ENCODE results near the gene SOCS7.

The SOCS7 gene

DNA sequence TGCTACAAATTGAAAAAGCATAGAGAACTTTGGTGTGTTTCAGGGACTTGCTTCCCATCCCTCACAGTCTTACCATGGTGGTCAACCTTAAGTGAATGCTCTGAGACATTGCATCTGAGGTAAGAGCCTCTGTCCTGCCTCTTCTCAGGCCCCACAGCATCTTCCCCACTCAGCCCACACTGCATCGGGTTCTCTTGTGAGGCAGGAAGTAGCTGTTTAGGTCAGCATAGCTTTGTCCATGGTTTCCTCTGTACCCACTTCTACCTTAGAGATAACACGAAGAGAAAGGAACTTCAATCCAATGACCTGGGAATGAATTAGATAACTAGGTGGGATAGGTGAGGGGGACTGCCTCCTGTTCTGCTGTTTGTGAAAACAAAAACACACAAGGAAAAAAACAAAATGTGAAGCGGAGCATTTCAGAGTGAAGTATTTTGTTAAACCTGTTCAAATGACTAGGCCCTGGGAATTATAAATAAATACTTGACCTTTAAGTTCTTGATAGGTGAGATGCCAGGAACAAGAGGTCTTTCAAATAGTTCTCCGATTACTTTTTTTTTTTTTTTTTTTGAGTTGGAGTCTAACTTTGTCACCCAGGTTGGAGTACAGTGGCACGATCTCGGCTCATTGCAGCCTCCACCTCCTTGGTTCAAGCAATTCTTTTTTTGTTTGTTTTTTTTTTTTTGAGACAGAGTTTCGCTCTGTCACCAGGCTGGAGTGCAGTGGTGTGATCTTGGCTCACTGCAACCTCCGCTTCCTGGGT lies 17.7 kb downstream of the SOCS7 start:
- no peak for DNase-seq

DNA sequence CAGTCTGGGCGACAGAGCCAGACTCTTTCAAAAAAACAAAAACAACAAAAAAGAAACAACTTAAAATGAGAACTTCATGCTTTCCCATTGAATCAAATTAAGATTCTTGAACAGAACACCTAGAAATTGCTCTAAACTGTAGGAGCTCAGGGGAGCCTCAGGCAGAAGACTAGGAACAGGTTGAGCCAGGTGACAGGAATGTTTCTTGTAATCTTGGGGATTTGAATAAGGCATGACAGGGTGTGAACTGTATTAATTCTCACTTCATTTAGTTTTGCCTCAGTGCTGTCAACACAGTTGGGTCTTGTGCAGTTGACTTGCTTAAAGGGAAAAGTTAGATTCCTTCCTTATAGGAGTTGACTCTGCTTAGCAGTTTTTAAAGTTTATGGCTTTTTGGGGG lies 27.8 kb downstream of the SOCS7 start:
- no peak for DNase-seq

DNA sequence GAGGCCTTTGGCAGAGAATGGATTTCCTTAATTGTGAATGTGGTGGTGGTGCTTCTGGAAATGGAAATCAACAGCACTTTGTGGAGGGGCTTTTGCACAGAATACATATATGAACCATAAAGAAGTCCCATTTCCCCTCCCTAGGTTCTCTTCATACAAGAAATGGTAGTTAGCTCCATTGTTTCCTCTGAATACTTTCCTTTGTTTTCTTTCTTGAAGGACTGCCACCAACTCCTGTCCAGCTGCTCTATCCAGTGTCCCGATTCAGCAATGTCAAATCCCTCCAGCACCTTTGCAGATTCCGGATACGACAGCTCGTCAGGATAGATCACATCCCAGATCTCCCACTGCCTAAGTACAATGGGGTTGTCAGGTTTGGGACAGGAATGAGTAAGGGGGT lies 43.4 kb downstream of the SOCS7 start:
- DNase-seq: no peak

DNA sequence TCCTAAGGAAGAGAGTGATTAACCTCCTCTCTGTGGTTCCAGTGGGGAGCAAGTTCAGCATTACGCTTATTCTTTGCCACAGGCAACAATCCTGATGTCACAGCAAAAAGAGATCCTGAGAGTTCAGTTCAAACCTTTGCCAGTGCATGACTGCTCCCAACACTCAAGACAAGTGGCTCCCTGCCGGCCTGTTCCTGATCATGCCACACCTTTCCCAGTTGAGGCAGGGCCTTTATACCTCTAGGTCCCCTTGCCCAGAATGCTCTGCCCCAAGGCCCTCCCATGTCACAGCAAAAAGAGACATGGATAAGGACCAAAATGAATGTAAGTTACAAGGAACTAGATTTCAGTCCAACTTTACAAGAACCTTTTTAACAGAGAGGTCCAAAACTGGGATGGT lies 45.6 kb downstream of the SOCS7 start:
- no peak for DNase-seq

DNA sequence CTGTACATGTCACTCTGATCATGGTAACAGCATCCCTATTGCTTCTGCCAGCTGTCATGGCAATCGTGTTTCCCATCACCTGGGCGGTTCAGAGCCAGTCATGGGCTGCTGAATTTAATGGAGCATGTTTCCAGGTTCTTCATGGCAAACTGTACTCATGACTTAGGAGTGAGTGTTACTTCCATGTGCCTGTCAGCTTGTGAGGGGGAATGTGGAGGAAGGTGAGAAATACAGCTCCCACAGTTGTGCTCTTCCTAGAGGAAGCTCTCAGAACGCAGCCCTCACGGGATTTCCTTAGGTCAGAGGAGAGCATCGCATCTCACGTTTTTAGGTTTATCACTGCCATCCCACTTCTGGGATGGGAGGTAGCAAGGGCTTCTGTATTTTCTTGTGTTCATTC lies 48.6 kb downstream of the SOCS7 start:
- no peak for DNase-seq

GRCh38 chr17:38401459-38401858 lies 49.8 kb downstream of the SOCS7 start:
- DNase-seq: no peak

DNA sequence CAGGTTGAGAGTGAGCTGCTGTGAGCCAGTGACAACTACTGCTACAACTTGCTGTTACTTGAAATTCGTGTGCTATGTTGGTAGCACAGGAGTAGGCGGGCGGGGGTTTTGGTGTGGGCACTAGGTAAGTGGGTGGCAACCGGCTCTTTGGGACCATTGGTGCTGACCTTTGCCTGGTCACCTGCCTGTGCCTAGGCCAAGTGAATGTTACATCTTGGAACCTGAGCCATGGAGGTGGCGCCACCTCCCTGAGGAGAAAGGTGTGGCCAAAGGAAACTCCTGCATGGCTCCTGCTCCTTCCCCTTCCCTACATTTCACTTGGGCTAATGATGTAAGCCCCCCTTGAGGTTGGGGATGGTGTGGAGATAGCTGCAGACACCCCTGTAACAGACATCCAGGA lies 51.3 kb downstream of the SOCS7 start:
- no peak for DNase-seq

DNA sequence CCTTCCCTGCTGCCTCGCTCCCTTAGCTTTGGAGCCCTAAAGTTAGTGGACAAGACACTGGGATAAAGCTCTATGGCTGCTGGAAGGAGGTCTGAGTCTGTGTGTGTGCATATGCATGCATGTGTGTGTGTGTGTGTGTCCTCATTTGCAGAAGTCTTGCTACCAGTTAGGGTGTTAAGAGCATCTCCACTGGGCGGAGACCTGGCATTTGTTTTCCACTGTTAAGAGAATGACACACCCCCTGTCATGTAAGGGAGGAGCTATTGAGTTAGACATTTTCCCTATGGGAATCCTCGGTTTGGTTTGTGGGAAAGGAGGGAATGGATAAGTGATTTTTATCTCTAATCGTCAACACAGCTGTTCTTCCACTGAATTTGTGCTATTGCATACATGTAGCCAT lies 51.8 kb downstream of the SOCS7 start:
- DNase-seq: no peak

- DNase-seq: no peak
These were observed 52.7 kb downstream of the SOCS7 start for GRCh38 chr17:38404174-38404943.

DNA sequence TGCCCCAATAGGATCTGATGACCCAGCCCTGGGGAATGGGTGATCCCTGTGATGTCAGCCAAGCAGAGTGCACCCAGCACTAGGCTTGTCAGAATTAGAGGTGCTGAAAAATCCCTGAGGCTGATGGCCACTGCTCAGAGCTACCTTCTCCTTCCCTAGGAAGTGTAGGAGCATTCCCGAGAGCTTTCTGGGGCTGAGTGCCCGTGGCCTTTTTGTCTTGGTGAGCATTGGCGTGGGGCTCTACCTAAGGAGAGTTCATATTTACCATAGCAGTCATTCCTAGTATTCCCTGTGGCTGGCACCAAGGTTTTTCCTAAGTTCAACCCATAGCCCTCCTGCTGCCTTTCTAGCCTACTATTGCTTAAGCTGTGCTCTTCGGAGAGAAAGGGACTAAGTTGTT lies 54.0 kb downstream of the SOCS7 start:
- no peak for DNase-seq

DNA sequence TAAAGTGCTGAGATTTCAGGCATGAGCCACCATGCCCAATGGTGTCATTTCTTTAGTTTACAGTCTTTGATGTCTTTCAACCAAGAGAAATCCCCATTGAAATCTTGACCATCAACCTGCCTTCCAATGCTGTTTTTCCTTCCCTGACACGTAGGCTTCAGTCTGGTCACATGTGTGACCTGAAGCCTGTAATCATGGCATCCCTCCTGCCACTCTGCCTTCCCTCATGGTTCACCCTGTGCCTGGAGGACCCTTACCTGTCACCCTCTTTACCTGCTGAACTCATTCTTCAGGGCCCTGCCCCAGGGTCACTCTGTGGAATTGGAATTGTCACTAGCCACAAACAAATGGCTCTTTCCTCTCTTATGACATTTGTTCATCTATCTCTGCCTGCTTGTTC lies 58.6 kb downstream of the SOCS7 start:
- DNase-seq: no peak

DNA sequence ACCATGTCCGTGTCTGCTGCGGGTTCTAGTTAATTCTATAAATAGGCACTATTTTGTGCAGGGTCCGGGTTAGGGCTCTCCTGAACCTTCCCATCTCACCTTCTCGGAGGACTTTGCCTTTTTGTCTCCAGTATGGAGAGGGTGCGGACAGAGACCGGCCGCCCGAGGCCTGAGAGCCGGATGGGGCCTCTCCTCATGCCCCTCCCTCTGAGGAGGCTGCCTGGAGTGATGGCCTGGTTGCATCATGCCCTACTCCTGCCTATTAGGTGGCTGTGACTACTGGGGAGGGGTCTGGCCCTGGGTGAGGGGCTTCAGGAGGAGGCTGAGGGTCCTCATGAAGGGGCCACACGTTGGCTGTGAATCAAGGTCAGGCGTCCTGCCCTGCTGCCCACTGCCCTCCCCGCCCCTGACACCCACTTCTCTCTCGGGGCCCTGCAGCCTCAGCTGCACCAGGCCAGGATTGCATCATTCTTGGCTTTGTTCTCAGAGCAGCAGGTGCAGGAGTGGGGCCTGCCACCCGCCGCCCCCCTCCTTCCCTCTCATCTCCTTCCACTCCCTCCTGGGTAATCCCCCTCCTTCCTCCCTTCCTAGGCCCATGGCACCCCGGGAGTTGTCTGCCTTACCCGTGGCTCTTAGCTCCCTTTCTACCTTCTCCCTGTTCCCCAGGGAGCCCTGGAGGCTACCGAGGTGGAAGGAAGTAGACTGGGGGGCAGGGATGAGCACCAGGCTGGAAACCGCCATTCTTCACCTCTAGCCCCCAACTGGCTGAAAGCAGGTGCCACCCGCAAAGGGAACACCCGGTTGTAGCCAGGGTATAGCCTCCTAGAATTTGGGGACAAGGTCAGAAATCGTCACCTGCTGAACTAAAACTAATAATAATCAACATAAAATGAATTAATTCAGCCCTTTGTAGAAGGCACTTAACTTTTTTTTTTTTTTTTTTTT lies 63.9 kb downstream of the SOCS7 start:
- DNase-seq: no peak

DNA sequence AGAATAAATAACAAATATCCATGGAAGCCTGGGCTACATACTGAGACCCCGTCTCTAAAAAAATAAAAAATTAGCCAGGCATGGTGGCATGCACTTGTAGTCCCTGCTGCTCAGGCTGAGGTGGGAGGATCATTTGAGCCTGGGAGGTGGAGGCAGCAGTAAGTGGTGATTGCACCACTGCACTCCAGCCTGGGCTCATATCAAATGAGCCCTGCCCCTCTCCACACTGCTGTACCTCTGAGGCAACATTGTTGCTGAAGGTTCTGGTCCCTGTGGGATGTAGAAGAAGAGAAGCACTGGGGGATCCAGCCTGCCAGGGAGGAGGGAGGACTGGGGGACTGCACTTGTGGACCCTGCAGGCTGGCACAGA lies 65.2 kb downstream of the SOCS7 start:
- DNase-seq: no peak

DNA sequence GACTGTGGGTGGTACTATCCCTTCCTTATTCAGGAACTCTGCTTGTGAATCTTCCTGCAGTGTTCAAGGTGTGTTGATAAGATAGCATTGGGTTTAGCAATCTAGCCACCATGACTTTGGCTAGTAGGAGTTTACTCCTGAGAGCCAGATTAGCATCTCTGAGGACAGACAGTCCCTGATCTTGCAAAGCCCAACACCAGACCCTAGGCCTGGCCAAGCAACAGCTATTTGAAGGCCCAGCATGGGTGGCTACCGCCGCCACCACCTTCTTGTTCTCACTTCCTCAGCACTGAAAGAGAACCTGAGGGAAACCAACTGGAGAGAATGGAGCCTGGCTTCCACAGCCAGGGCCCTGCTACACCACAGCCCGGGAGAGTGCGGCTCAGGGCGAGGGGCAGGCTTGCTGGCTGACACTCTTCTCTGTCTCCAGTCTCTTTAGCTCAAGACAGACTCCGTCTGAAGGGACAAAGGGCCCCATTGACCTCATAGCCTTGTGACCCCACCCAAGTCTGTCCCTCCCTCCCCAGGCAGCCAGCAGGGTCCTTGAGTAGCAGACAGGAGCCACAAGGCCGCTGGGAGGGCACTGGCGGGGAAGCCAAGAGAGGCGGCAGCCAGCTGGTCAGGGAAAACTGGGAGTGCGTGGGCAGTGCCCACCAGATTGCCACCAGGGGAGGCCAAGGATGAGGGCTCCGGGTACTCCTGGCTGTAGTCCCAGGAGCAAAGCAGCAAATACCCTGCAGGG lies 65.7 kb downstream of the SOCS7 start:
- no peak for DNase-seq

GRCh38 chr17:38418062-38418692 lies 66.5 kb downstream of the SOCS7 start:
- DNase-seq: no peak

DNA sequence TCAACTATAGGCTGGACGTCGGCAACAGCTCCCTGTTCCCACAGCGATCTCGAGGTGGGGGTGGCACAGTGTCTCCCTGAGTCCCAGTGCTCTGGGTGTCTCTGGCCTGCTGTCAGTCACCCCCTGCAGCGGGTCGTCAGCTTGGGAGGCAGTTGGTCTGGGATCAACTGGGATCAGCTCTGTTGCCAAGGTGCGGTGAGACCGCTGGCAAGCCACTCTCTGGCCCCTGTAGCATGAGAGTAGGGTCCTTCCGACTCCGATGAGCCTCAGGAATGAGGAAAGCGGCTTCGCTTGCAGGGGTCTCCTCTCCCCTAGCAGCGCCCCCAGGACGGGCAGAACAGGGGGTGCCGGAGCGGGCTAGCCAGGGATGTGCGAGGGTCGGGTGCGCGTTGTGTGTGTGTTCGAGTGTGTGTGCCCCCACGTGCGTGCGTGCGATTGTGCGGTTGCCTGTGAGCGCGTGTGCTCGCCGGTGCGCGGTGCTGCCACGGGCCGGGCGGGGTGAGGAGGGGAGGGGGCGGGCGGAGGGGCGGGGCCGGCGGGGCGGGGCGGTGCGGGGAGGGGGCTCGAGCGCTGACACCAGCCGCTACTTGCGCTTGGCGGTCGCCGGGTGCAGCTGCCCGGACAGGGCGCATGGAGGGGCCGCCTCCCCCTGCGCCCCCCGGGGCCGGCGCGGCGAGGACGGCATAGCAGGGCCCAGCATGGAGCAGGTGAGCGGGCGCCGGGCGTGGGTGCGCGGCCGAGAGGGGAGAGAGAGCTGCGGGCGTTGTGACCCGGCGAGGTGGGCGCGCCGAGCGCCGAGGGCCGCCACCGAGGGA lies 67.3 kb downstream of the SOCS7 start:
- DNase-seq: peak; percentile 21

- no peak for DNase-seq
These were observed 67.9 kb downstream of the SOCS7 start for GRCh38 chr17:38419508-38419981.

DNA sequence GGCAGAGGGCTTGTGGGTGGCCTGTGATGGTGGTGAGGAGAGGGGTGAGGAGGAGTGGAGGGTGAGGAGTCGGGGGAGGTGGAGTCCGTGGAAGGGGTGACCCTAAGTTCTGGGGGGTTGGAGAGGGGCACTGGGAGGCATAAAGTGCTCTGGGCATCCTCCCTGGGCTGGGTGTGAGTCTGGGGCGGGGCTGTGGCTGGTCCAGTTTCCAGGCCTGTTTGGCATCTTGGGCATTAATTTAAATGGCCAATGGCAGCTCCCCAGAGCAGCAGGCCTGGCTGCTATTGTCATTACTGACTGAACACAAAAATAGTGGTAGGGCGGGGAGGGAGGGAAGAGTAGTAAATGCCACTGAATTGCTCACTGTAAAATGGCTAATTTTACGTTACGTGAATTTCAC lies 68.9 kb downstream of the SOCS7 start:
- no peak for DNase-seq

GRCh38 chr17:38421171-38421841 lies 69.7 kb downstream of the SOCS7 start:
- DNase-seq: no peak
